ENCODE results near the gene MTAP.

DNA sequence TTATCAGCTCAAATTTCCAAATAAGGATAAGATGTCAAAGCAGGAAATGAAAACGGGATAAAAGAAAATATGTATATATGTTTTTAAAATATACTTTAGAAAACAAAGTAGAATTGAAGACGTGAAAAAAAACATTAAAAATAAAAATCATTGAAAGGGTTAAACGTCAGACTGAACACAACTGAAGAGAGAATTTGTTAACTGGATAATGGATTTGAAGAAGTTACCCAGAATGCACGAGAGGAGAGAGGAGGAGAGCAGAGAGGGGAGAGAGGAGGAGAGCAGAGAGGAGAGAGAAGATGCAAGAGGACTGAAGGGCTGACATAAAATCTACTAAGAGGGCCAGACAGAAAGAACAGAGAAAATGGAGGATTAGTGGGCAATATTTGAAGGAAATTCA is 103.8 kb downstream of the MTAP start:
- TF ChIP-seq, protein P1, sequence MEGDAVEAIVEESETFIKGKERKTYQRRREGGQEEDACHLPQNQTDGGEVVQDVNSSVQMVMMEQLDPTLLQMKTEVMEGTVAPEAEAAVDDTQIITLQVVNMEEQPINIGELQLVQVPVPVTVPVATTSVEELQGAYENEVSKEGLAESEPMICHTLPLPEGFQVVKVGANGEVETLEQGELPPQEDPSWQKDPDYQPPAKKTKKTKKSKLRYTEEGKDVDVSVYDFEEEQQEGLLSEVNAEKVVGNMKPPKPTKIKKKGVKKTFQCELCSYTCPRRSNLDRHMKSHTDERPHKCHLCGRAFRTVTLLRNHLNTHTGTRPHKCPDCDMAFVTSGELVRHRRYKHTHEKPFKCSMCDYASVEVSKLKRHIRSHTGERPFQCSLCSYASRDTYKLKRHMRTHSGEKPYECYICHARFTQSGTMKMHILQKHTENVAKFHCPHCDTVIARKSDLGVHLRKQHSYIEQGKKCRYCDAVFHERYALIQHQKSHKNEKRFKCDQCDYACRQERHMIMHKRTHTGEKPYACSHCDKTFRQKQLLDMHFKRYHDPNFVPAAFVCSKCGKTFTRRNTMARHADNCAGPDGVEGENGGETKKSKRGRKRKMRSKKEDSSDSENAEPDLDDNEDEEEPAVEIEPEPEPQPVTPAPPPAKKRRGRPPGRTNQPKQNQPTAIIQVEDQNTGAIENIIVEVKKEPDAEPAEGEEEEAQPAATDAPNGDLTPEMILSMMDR (IDR thresholded peaks at IDR 0.05), result no peak
- TF ChIP-seq FOXJ3 (CRISPR knock-in tag; IDR thresholded peaks at IDR 0.05; ENCODE audit: borderline replicate concordance), result no peak
- TF ChIP-seq NR3C1 (CRISPR knock-in tag; conservative IDR thresholded peaks at IDR 0.05; ENCODE audit: low read depth), result no peak
- TF ChIP-seq, protein P2, sequence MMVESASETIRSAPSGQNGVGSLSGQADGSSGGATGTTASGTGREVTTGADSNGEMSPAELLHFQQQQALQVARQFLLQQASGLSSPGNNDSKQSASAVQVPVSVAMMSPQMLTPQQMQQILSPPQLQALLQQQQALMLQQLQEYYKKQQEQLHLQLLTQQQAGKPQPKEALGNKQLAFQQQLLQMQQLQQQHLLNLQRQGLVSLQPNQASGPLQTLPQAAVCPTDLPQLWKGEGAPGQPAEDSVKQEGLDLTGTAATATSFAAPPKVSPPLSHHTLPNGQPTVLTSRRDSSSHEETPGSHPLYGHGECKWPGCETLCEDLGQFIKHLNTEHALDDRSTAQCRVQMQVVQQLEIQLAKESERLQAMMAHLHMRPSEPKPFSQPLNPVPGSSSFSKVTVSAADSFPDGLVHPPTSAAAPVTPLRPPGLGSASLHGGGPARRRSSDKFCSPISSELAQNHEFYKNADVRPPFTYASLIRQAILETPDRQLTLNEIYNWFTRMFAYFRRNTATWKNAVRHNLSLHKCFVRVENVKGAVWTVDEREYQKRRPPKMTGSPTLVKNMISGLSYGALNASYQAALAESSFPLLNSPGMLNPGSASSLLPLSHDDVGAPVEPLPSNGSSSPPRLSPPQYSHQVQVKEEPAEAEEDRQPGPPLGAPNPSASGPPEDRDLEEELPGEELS (CRISPR knock-in tag; IDR thresholded peaks at IDR 0.05), result no peak
- TF ChIP-seq, protein P3, sequence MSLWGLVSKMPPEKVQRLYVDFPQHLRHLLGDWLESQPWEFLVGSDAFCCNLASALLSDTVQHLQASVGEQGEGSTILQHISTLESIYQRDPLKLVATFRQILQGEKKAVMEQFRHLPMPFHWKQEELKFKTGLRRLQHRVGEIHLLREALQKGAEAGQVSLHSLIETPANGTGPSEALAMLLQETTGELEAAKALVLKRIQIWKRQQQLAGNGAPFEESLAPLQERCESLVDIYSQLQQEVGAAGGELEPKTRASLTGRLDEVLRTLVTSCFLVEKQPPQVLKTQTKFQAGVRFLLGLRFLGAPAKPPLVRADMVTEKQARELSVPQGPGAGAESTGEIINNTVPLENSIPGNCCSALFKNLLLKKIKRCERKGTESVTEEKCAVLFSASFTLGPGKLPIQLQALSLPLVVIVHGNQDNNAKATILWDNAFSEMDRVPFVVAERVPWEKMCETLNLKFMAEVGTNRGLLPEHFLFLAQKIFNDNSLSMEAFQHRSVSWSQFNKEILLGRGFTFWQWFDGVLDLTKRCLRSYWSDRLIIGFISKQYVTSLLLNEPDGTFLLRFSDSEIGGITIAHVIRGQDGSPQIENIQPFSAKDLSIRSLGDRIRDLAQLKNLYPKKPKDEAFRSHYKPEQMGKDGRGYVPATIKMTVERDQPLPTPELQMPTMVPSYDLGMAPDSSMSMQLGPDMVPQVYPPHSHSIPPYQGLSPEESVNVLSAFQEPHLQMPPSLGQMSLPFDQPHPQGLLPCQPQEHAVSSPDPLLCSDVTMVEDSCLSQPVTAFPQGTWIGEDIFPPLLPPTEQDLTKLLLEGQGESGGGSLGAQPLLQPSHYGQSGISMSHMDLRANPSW (CRISPR knock-in tag; conservative IDR thresholded peaks at IDR 0.05; ENCODE audit: low read depth), result no peak
- TF ChIP-seq, protein P4, sequence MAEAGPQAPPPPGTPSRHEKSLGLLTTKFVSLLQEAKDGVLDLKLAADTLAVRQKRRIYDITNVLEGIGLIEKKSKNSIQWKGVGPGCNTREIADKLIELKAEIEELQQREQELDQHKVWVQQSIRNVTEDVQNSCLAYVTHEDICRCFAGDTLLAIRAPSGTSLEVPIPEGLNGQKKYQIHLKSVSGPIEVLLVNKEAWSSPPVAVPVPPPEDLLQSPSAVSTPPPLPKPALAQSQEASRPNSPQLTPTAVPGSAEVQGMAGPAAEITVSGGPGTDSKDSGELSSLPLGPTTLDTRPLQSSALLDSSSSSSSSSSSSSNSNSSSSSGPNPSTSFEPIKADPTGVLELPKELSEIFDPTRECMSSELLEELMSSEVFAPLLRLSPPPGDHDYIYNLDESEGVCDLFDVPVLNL (CRISPR knock-in tag; IDR thresholded peaks at IDR 0.05; ENCODE audit: borderline replicate concordance, low read depth), result no peak
- TF ChIP-seq, protein P5, sequence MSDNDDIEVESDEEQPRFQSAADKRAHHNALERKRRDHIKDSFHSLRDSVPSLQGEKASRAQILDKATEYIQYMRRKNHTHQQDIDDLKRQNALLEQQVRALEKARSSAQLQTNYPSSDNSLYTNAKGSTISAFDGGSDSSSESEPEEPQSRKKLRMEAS (CRISPR knock-in tag; IDR thresholded peaks at IDR 0.05), result no peak
- no peak for TF ChIP-seq ETV6 (CRISPR knock-in tag; IDR thresholded peaks at IDR 0.05)
- TF ChIP-seq RELA (CRISPR knock-in tag; IDR thresholded peaks at IDR 0.05; ENCODE audit: borderline replicate concordance), result no peak
- no peak for TF ChIP-seq SMAD4 (CRISPR knock-in tag; IDR thresholded peaks at IDR 0.05)
- no peak for TF ChIP-seq ZNF138 (CRISPR knock-in tag; conservative IDR thresholded peaks at IDR 0.05)
- no peak for TF ChIP-seq ELF4 (CRISPR knock-in tag; IDR thresholded peaks at IDR 0.05; ENCODE audit: low read depth)
